OCI-LY1 (cell line): Measurements from ENCODE around the gene ABCA4.

Experiments used
- EZH2 ChIP-seq: fragments of 200-600 bp; sonication (generic), shearing (Covaris generic); IDR thresholded peaks from 2 replicates; pipeline ENCODE4 v1.8.0; 2017; ENCODE audit warnings: borderline replicate concordance, mixed run types, mild to moderate bottlenecking, antibody characterized with exemption, low read length, moderate library complexity, mixed read lengths
- TF ChIP-seq, protein P1 (sequence below): fragments of 200-600 bp; sonication (generic), shearing (Covaris generic); IDR thresholded peaks from 2 replicates; pipeline ENCODE4 v1.5.1; 2017; ENCODE audit warnings: mild to moderate bottlenecking, antibody characterized with exemption, low read length, moderate library complexity, mixed read lengths

DNA sequence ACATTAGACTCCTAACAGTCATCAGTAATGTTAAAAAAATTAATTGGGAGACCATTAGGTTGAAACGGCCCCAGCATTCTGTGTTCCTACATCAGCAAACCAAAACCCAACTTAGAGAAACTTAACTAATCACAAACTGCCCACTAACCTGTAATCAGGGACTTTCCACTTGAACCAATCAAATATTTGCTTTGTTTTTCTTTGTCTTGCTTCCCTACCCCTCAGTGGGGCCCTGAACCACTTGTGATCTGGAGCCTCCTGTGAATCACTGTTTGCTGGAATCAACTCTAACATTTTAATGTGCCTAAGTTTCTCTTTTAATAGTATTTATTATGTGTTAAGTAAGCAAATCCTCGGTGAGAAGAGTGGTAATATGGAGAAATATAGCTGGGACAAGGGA is 64.0 kb downstream of the ABCA4 start:
- TF ChIP-seq, protein P1, sequence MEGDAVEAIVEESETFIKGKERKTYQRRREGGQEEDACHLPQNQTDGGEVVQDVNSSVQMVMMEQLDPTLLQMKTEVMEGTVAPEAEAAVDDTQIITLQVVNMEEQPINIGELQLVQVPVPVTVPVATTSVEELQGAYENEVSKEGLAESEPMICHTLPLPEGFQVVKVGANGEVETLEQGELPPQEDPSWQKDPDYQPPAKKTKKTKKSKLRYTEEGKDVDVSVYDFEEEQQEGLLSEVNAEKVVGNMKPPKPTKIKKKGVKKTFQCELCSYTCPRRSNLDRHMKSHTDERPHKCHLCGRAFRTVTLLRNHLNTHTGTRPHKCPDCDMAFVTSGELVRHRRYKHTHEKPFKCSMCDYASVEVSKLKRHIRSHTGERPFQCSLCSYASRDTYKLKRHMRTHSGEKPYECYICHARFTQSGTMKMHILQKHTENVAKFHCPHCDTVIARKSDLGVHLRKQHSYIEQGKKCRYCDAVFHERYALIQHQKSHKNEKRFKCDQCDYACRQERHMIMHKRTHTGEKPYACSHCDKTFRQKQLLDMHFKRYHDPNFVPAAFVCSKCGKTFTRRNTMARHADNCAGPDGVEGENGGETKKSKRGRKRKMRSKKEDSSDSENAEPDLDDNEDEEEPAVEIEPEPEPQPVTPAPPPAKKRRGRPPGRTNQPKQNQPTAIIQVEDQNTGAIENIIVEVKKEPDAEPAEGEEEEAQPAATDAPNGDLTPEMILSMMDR, result no peak
- TF ChIP-seq EZH2, result no peak
